ENCODE results near the gene HIVEP3.

Gene HIVEP3

DNA sequence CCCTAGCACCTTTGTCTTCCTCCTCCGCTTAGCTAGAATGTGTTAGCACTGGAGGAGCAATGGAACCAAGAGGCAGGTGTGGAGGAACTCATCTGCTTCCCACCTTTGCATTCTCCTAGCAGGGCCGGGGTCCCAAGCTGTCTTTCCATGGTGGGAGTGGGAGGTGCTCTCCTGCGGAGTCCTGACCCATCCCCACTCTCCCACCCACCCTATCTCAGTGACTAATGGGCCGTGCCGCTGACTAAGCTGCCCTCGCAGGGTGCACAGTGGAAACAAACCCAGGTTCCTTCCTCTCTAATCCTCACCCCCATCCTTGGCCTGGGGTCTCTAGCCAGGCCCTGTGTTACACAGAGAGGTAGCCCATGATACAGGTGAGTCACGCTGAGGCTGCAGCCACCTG lies 177.5 kb downstream of the HIVEP3 start:
- H3K36me3 Mint-ChIP-seq (ENCODE audit: low read depth): no peaks in the 10 kb centered on the region

DNA sequence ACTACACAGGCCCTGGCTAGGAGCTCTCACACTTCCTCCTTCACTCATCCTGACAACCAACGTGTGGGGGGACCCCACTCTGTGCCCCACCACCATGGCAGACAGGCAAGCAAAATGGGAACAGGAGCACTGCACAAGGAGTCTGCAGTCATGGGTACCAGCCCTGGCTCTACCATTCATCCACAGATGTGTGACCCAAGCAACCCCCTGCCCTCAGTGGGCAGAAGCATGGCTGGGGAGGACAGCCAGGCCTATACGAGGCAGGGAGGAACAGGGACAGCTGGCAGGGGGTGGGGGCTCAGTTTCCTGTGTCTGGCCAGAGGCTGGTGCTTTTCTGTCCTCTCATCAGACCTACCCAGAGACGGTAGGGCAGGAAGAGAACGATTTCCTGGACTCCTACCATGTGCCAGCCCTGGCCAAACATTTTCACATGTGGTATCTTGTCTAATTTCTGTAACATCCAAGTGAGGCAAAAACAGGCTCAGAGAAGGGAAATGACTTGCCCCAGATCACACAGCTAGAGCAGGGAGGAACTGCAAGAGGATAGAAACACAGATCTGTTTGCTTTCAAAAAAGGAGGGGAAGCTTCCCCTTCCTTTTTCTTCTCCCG lies 178.0 kb downstream of the HIVEP3 start:
- no peak overlapping the region for H3K27ac Mint-ChIP-seq
- peaks cover 46% of the 10 kb centered on the region for H3K4me1 Mint-ChIP-seq
- TF ChIP-seq, protein P1, sequence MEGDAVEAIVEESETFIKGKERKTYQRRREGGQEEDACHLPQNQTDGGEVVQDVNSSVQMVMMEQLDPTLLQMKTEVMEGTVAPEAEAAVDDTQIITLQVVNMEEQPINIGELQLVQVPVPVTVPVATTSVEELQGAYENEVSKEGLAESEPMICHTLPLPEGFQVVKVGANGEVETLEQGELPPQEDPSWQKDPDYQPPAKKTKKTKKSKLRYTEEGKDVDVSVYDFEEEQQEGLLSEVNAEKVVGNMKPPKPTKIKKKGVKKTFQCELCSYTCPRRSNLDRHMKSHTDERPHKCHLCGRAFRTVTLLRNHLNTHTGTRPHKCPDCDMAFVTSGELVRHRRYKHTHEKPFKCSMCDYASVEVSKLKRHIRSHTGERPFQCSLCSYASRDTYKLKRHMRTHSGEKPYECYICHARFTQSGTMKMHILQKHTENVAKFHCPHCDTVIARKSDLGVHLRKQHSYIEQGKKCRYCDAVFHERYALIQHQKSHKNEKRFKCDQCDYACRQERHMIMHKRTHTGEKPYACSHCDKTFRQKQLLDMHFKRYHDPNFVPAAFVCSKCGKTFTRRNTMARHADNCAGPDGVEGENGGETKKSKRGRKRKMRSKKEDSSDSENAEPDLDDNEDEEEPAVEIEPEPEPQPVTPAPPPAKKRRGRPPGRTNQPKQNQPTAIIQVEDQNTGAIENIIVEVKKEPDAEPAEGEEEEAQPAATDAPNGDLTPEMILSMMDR (IDR thresholded peaks at IDR 0.05; ENCODE audit: unreplicated experiment in 3 of 3): no peak
- H3K9me3 Mint-ChIP-seq: no peaks in the 10 kb centered on the region
- H3K27me3 Mint-ChIP-seq (ENCODE audit: low read depth): peaks cover 8% of the 10 kb centered on the region
- H3K4me3 Mint-ChIP-seq: no peak overlapping the region
- no peaks in the 10 kb centered on the region for H3K36me3 Mint-ChIP-seq (ENCODE audit: low read depth)

More for the DNA sequence above, 177.5 kb downstream of the HIVEP3 start:
- H3K4me3 Mint-ChIP-seq: no peak overlapping the region
- H3K27me3 Mint-ChIP-seq (ENCODE audit: low read depth): peaks cover 8% of the 10 kb centered on the region
- peaks cover 47% of the 10 kb centered on the region for H3K4me1 Mint-ChIP-seq
- H3K27ac Mint-ChIP-seq: no peak overlapping the region
- TF ChIP-seq, protein P1 (IDR thresholded peaks at IDR 0.05; ENCODE audit: unreplicated experiment in 3 of 3): no peak
- H3K9me3 Mint-ChIP-seq: no peaks in the 10 kb centered on the region

DNA sequence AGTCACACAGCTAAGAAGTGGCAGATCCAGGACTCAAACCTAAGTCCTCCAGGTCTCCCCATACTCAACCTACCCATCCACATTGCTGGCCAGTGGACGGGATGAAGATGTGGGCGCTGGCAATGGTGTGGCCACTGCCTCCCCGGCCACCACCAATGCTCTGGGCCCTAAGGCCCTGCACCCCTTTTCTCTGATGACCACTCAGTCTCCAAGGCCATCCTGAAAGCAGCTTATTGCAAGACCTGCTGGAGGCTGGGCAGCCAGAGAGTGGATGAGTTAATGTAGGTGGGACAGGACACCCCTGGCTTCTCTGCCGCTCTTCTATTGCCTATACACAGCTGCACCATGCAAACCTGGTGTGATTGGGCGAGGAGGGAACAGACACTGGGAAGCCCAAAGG lies 178.7 kb downstream of the HIVEP3 start:
- no peaks in the 10 kb centered on the region for H3K9me3 Mint-ChIP-seq
- H3K27me3 Mint-ChIP-seq (ENCODE audit: low read depth): peaks cover 8% of the 10 kb centered on the region
- no peak overlapping the region for H3K4me3 Mint-ChIP-seq
- H3K27ac Mint-ChIP-seq: no peak overlapping the region
- TF ChIP-seq, protein P1 (IDR thresholded peaks at IDR 0.05; ENCODE audit: unreplicated experiment in 3 of 3): no peak
- H3K36me3 Mint-ChIP-seq (ENCODE audit: low read depth): no peaks in the 10 kb centered on the region
- H3K4me1 Mint-ChIP-seq: peaks cover 46% of the 10 kb centered on the region

DNA sequence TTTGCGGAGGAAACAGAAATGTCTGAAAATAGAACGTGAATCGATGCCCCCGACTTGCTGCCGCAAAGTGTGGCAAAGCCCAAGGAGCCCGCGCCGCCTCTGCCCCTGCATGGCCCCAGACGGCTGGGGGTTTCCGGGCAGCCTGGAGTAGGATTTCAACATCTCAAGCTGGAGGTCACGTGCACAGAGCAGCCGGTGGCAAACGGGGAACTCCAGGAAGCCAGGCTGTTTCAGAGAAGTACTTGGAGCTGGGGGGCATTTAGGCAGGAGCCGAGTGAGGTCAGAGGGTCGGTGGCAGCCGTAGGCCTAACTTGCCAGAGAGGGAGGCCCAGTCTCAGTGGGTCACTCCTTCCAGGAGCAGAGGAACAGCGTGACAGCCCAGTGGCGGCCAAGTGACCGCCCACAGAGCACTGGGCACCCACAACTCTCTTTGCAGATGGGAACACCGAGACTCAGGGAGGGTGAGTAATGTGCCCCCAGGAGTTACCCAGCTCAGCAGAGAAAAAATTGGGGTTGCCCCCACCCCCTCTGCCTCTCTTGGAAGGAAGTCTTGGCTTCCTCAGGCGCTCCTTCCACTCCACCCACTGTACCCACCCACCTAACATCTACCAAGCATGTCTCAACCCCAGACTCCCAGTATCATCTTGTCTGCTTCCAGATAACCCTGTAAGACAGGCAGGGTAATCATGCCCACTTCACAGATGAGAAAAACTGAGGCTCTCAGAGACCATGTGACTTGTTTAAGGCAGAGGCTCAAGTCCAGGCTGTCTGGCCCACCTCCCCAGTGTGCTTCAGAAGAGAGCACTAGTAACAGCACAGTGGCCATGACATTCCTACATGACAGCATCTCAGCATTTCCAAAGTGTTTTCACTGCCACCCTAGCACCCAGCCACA lies 179.4 kb downstream of the HIVEP3 start:
- Mint-ChIP-seq H3K36me3 (ENCODE audit: low read depth) (no peaks in the 10 kb centered on the region), H3K4me3 (peak overlapping the region in 1 of 3 experiments; percentile 50), H3K9me3 (no peaks in the 10 kb centered on the region), H3K27me3 (ENCODE audit: low read depth) (peaks cover 8% of the 10 kb centered on the region), H3K4me1 (peaks cover 52% of the 10 kb centered on the region), H3K27ac (peak overlapping the region; percentile 50 to 78 (median 73))
- TF ChIP-seq, protein P1 (IDR thresholded peaks at IDR 0.05; ENCODE audit: unreplicated experiment in 3 of 3): no peak

DNA sequence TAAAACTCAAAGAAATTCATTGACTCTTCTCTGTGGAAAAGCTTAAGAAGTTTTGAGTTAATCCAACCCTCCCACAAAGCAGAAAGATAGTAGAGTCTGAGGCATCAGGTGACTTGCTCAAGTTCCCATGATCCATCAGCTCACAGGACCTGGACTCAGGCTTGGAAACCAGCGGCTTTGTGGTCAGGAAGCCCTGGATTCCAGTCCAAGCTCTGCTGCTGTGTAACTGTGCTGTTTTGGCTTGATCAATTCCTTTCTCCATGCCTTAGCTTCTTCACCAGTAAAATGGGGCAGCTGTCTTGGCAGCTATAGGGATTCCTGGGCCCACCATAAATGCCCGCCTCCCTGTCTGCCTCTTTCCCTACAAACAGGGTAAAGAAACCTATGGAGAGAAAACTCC lies 180.2 kb downstream of the HIVEP3 start:
- Mint-ChIP-seq H3K4me1 (peaks cover 57% of the 10 kb centered on the region), H3K9me3 (no peaks in the 10 kb centered on the region), H3K27ac (peak overlapping the region; percentile 50 to 78 (median 73)), H3K27me3 (ENCODE audit: low read depth) (peaks cover 4% of the 10 kb centered on the region), H3K4me3 (peak overlapping the region in 1 of 3 experiments; percentile 50), H3K36me3 (ENCODE audit: low read depth) (no peaks in the 10 kb centered on the region)
- TF ChIP-seq, protein P1 (IDR thresholded peaks at IDR 0.05; ENCODE audit: unreplicated experiment in 3 of 3): no peak

Measured in nephron (organoid).